HG03432 (cell line): ENCODE measurements around the gene FASN.
"Not testable (repeated sequence)": the region's sequence is repeated elsewhere in the genome, so short reads cannot be mapped to it uniquely, and the experiment has no call there.

Experiments
- ATAC-seq: cut with Tn5 transposase; IDR thresholded peaks from one replicate; pipeline ENCODE4 v1.9.1; 2021; ENCODE audit warnings: mild to moderate bottlenecking, moderate library complexity; ENCODE audit not compliant: unreplicated experiment

FASN gene

GRCh38 chr17:82098169-82098938 lies at the start of gene FASN:
Gene FASN (minus strand): TSS chr17:82098236. CDS start chr17:82096445, 1,791 bp downstream.
- peak; percentile 64 for ATAC-seq

DNA sequence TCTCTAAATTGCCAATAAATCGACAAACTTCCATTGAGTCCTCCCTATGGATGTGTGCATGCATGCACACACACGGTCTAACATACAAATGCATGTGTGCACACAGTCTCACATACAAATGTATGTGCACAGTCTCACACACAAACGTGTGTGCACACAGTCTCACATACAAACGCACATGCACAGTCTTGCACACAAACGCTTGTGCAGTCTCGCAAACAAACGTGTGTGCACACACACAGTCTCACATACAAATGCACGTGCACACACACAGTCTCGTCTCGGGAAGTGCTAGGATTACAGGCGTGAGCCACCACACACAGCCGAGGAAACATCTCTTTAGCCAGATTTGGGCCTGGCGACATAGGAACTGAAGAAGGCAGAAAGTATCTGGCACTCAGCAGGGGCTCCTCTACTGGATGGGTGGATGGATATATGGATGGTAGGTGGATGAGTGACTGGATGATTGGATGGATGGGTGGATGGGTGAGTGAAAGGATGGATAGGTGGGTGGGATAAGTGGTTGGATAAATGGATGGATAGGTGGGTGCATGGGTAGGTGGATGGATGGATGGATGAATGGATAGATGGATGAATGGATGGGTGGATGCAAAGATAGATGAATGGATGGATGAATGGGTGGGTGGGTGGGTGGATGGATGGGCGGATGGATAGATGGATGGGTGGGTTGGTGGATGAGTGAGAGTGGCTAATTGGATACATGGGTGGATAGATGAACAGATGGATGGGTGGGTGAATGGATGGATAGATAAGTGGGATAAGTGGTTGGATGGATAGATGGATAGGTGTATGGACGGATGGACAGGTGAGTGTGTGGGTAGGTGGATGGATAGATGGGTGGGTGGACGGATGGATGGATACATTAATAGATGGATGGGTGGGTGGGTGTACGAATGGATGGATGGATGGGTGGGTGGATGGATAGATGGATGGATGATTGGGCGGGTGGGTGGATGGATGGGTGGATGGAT lies 48.9 kb upstream of the FASN start:
- ATAC-seq, result no peak

DNA sequence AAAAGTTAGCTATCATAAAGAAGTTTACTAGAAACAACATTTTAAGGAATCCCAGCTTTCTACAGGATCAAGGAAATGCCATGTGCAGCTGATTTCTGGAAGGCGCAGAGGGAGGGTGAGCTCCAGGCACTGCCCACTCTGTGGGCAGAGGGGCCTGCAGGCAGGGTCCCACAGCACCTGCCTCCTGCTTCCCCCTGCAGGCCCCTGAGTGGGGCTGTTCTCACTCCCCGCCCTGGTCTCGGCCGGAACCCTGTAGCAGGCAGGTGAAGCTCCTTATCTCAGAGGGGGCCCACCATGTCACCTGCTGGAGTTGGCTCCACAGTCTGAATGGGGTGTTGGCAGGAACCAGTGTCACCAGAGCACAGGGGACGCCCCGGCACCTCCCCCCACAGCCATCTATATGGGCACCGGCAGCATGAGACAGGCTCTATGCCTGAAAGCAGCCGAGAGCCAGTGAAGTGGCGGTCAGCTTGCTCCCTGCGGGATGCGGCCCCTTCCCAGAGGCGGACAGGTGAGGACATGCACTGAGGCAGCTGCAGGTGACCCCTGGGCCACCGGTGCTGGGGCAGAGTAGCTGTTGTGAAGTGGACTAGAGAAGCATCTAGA lies 47.6 kb upstream of the FASN start:
- ATAC-seq, result no peak

GRCh38 chr17:82143333-82143732 lies 45.3 kb upstream of the FASN start:
- ATAC-seq, result no peak

- not testable (repeated sequence) for ATAC-seq
Measured at GRCh38 chr17:82139961-82140360, 41.9 kb upstream of the FASN start.

DNA sequence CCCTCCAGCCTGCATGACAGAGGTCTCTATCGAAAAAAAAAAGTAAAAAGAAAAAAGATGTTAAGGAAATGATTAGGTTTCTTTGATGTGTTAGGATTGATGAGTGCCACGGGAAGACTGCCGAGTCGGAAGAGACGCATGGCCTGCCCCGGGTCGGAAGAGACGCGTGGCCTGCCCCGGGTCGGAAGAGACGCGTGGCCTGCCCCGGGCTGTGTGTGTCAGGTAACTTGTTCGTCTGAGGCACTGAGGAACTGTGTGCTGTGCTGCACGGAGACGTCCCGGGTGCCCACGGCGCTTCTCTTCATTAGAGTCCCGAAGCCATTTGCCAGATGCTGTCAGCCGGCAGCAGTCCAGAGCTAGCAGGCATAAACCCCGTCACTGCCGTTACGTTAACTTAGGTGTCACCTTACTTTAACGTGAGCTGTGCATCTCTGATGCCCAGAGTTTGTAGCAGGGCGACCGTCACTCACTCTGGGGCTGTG lies 40.5 kb upstream of the FASN start:
- no peak for ATAC-seq

DNA sequence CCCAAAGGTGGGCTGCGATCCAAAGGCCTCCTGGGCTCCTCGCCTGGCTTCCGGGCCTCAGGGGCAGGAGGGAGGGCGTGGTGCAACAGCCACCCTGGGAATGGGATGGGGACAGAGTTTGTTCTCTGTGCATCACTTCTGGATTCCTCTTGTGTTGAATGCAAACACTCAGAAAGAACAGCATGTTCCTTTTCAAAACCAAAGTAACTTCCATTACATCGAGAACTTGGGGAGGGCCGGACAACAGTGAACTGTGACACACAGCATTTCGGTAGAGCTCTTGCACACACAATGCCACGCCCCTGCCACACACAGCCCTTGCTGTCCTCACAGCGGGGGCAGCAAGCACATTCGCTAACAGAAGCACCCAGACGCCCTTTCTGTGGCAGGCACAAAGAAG lies 36.1 kb upstream of the FASN start:
- ATAC-seq, result no peak

DNA sequence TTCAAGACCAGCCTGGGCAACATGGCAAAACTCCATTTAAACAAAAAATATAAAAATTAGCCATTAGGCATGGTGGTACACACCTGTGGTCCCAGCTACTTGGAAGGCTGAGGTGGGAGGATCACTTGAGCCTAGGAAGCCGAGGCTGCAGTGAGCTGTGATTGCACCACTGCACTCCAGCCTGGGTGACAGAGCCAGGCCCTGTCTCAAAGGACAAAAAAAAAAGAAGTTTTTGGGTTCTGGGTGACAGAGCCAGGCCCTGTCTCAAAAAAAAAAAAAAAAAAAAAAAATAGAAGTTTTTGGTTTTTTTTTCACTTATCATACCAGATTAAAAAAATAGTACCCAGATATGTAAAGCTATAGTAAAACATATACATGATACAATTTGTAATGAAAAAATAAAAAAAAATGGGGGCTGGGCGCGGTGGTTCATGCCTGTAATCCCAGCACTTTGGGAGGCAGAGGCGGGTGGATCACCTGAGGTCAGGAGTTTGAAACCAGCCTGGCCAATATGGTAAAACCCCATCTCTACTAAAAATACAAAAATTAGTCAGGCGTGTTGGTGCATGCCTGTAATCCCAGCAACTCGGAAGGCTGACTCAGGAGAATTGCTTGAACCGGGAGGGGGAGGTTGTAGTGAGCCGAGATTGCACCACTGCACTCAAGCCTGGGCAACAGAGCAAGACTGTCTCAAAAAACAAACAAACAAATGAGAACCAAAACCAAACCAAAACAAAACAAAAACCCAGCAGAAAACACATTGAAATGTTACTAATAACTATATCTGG lies 35.3 kb upstream of the FASN start:
- not testable (repeated sequence) for ATAC-seq

GRCh38 chr17:82129095-82129494 lies 31.1 kb upstream of the FASN start:
- ATAC-seq, result no peak

DNA sequence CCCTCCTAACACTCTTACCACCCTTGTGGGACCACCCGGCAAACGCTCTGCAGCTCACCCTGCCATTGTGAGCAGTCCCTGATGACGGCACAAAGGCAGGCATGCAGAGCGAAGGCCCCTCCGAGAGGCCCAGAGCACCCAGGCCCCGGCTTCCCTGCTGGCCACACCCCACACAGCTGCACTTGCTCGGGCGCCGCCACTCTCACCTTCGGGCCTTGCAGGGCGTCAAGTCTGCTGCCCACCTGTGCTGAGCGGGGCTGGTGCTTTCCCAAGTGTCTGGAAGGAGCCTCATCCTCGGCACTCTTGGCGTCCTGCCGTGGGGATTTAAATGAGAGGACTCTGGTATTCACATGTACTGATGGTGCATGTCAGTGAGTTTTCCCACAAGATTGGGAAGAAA lies 30.3 kb upstream of the FASN start:
- ATAC-seq, result no peak

GRCh38 chr17:82127704-82128103 lies 29.7 kb upstream of the FASN start:
- no peak for ATAC-seq

DNA sequence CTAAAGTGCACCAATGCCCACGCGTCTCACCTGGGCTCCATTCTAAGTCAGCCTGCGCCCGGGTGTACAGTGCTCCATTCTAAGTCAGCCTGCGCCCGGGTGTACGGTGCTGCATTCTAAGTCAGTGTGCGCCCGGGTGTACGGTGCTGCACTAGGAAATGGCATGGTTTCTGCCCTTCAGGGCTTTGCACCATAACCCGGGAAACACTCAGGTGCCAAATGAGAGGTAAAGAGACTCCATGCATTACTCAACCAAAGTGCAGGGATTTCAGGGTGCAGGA lies 29.2 kb upstream of the FASN start:
- ATAC-seq, result no peak

GRCh38 chr17:82126556-82127314 lies 28.7 kb upstream of the FASN start:
- ATAC-seq, result no peak

DNA sequence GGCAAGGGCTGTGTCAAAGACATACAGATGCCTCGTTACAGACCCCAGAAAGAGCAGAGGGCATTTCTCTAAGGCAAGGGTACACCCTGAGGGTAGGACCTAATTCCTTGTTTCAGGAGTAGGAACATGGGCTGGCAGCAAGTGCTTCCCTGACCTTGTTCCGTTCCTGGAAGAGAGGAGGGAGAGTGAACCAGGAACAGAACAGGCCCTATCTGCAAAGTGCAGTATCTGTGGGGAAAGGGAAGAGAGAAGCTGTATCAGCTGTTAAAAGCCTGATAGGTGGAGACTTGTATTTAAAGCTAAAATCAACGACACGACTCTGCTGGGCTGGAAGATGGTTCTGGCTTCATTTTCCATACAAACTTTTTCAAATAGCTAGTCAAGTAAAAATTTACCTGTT lies 26.1 kb upstream of the FASN start:
- no peak for ATAC-seq

GRCh38 chr17:82121660-82122629 lies 23.9 kb upstream of the FASN start:
- no peak for ATAC-seq

DNA sequence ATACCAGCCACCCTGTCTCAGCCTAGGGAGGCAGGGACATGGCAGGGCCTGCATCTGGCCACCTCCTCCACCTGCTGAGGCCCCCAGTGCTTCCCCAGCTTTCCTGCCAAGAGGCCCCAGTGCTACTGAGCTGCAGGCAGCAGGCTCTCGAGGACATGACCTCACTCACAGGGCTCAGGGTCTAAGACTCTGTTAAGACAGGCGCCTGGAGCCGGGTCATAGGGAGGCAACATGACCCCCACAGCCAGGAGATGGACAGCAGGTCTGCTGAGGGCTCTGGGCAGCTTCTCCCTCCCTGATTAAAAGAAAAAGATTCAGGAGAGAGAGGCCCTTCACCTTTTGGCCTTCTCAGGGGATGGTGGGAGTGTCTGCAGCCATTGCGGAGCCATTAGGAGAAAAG lies 23.2 kb upstream of the FASN start:
- no peak for ATAC-seq

GRCh38 chr17:82120148-82120547 lies 22.1 kb upstream of the FASN start:
- ATAC-seq, result no peak

DNA sequence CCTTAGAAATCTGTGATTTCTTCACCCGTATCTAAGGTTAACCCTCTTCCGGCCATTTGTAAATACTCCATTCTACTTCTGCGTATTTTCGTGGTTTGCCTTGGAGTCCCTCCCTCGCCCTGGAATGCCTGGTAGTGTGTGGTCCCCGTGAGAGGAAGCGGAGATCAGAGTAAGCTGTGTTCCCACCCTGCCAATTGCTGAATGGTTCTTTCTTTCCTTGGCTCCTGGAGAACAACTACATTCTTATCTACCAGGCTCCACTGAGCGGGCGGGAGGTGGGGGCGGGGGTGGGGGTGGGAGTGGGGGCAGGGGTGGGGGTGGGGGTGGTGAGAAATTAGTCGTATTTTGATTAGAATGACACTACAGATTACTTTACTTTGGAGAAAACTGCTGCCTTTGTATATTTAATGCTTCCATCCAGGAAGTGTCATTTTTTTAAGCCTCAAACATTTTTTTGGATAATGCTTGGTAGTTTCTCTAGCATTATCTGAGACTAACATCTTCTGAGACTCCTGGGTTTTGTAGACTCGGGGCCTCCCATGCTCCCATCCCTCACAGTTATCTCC lies 20.9 kb upstream of the FASN start:
- no peak for ATAC-seq
